ENCODE results near the gene CAND2.

Gene CAND2
- 0.94 to 2.3 reads per million in 2 donors for total RNA-seq

GRCh38 chr3:12796171-12797123 is at the start of gene CAND2:
Gene CAND2 (plus strand): TSS chr3:12796680. CDS start chr3:12796721, 41 bp downstream.
- peak in 4 of 5 experiments; percentile 19 to 28 (median 22) for DNase-seq

- DNase-seq, result no peak
Measured at GRCh38 chr3:12748477-12748876, 48.0 kb upstream of the CAND2 start.

- no peak for DNase-seq
Measured at GRCh38 chr3:12750223-12750622, 46.3 kb upstream of the CAND2 start.

- DNase-seq, result peak in 1 of 5 experiments; percentile 55
Measured at GRCh38 chr3:12750658-12751071, 45.8 kb upstream of the CAND2 start.

GRCh38 chr3:12751571-12751970 is 44.9 kb upstream of the CAND2 start:
- no peak for DNase-seq

GRCh38 chr3:12752102-12752501 is 44.4 kb upstream of the CAND2 start:
- no peak for DNase-seq

GRCh38 chr3:12752809-12753208 is 43.7 kb upstream of the CAND2 start:
- DNase-seq, result no peak

- no peak for DNase-seq
Measured at GRCh38 chr3:12753275-12754028, 43.0 kb upstream of the CAND2 start.

- no peak for DNase-seq
Measured at GRCh38 chr3:12754313-12754712, 42.2 kb upstream of the CAND2 start.

GRCh38 chr3:12755754-12756153 is 40.7 kb upstream of the CAND2 start:
- no peak for DNase-seq

GRCh38 chr3:12756175-12756574 is 40.3 kb upstream of the CAND2 start:
- DNase-seq, result no peak

- no peak for DNase-seq
Measured at GRCh38 chr3:12756635-12757034, 39.8 kb upstream of the CAND2 start.

GRCh38 chr3:12758025-12758781 is 38.3 kb upstream of the CAND2 start:
- no peak for DNase-seq

GRCh38 chr3:12759097-12759679 is 37.3 kb upstream of the CAND2 start, which contains the start of gene TMEM40:
Gene TMEM40 (minus strand): TSS chr3:12759259. CDS start chr3:12749832, 9,427 bp downstream.
- no peak for DNase-seq

GRCh38 chr3:12759693-12760565 is 36.6 kb upstream of the CAND2 start:
- DNase-seq, result no peak

- DNase-seq, result no peak
Measured at GRCh38 chr3:12764171-12764776, 32.2 kb upstream of the CAND2 start.

GRCh38 chr3:12766541-12766940 is 29.9 kb upstream of the CAND2 start:
- no peak for DNase-seq

- DNase-seq, result no peak
Measured at GRCh38 chr3:12768579-12769527, 27.6 kb upstream of the CAND2 start.

GRCh38 chr3:12769761-12770160 is 26.7 kb upstream of the CAND2 start:
- DNase-seq, result no peak

- DNase-seq, result no peak
Measured at GRCh38 chr3:12771236-12771635, 25.2 kb upstream of the CAND2 start.

Data from T-helper 2 cell (primary cell).